Osteoblast (primary cell): ENCODE results near the gene IL22RA1. TPM values are rescaled to one million over a fixed set of nuclear protein-coding genes. Genes with fewer than 3 reads are reported as not detected.
A peak's percentile ranks its signal among the peaks of the same experiment; 100 is the strongest.

Source experiments
- DNase-seq: peaks from one replicate; pipeline ENCODE4 v3.0.0; 2011; ENCODE audit warnings: low spot score, mixed read lengths; ENCODE audit not compliant: insufficient read length; ENCODE audit errors: missing footprints
- H2AFZ ChIP-seq: 2 replicates; pipeline ENCODE4 v1.6.0; 2011; ENCODE audit warnings: mild to moderate bottlenecking, low read length
- H3K27ac ChIP-seq: 2 replicates; pipeline ENCODE4 v1.5.1; 2011; ENCODE audit warnings: mild to moderate bottlenecking, low read depth, low read length, moderate library complexity
- H3K27me3 ChIP-seq: 2 replicates; pipeline ENCODE4 v1.6.0; 2012; ENCODE audit warnings: mild to moderate bottlenecking, control low read depth, inconsistent platforms, low read length, moderate library complexity; ENCODE audit not compliant: insufficient read depth
- H3K36me3 ChIP-seq: 2 replicates; pipeline ENCODE4 v1.5.1; 2011; ENCODE audit warnings: mild to moderate bottlenecking, low read length, control low read depth, moderate library complexity; ENCODE audit not compliant: insufficient read depth
- H3K4me1 ChIP-seq: 2 replicates; pipeline ENCODE4 v1.5.1; 2011; ENCODE audit warnings: mild to moderate bottlenecking, low read length, control low read depth, moderate library complexity; ENCODE audit not compliant: insufficient read depth
- H3K4me2 ChIP-seq: 2 replicates; pipeline ENCODE4 v1.6.0; 2011; ENCODE audit warnings: mild to moderate bottlenecking, low read length; ENCODE audit not compliant: insufficient read depth
- H3K4me3 ChIP-seq: fragments of 200-600 bp; sonication (generic); 3 replicates; pipeline ENCODE4 v1.5.1; 2012; ENCODE audit warnings: mild to moderate bottlenecking, low read length, inconsistent platforms; ENCODE audit not compliant: insufficient read depth
- H3K79me2 ChIP-seq: 2 replicates; pipeline ENCODE4 v1.6.0; 2012; ENCODE audit warnings: mild to moderate bottlenecking, low read length, control low read depth, inconsistent platforms; ENCODE audit not compliant: insufficient read depth
- H3K9me3 ChIP-seq: 2 replicates; pipeline ENCODE4 v1.5.1; 2011; ENCODE audit warnings: low read depth, low read length, control low read depth
- H4K20me1 ChIP-seq: 2 replicates; pipeline ENCODE4 v1.6.0; 2012; ENCODE audit warnings: mild to moderate bottlenecking, low read length, control low read depth; ENCODE audit not compliant: insufficient read depth
- total RNA-seq: library from RNA; depleted of rRNA; stranded (reverse); fragments of >200 nt; gene quantifications from 2 replicates; pipeline ENCODE4 v1.2.3, GENCODE V29; 2012
- TF ChIP-seq, protein P1 (sequence below): IDR thresholded peaks from 2 replicates; pipeline ENCODE4 v1.5.1; 2011; ENCODE audit warnings: mild to moderate bottlenecking, low read depth, low read length, moderate library complexity; ENCODE audit errors: extremely low read depth

Gene IL22RA1
- total RNA-seq, 1 donor, result under 0.01 TPM

DNA sequence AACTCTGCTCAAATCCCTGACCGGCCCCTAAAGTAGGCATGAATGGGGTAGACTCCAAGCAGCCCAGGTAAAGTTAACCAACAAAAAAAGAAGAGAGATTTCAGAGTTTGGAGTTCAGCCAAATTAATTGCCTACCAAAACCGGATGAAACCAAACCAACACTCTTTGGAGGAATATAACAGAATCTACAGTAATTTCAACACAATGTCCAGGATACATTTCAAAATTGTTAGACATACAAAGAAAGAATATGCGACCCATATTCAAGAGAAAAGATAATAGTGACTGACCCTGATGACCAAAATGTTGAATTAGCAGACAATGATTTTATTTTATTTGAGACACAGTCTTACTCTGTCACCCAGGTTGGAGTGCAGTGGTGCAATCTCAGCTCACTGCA is 12.6 kb downstream of the IL22RA1 start:
- Histone ChIP-seq H3K36me3 (no peaks in the 10 kb centered on the region), H3K4me3 (no peak overlapping the region), H3K4me1 (peaks cover 3% of the 10 kb centered on the region), H3K79me2 (no peaks in the 10 kb centered on the region), H3K27me3 (no peaks in the 10 kb centered on the region), H3K9me3 (no peaks in the 10 kb centered on the region), H3K4me2 (no peak overlapping the region), H2AFZ (no peak overlapping the region), H3K27ac (no peak overlapping the region), H4K20me1 (no peaks in the 10 kb centered on the region)
- TF ChIP-seq, protein P1, sequence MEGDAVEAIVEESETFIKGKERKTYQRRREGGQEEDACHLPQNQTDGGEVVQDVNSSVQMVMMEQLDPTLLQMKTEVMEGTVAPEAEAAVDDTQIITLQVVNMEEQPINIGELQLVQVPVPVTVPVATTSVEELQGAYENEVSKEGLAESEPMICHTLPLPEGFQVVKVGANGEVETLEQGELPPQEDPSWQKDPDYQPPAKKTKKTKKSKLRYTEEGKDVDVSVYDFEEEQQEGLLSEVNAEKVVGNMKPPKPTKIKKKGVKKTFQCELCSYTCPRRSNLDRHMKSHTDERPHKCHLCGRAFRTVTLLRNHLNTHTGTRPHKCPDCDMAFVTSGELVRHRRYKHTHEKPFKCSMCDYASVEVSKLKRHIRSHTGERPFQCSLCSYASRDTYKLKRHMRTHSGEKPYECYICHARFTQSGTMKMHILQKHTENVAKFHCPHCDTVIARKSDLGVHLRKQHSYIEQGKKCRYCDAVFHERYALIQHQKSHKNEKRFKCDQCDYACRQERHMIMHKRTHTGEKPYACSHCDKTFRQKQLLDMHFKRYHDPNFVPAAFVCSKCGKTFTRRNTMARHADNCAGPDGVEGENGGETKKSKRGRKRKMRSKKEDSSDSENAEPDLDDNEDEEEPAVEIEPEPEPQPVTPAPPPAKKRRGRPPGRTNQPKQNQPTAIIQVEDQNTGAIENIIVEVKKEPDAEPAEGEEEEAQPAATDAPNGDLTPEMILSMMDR, result no peak
- no peak for DNase-seq

DNA sequence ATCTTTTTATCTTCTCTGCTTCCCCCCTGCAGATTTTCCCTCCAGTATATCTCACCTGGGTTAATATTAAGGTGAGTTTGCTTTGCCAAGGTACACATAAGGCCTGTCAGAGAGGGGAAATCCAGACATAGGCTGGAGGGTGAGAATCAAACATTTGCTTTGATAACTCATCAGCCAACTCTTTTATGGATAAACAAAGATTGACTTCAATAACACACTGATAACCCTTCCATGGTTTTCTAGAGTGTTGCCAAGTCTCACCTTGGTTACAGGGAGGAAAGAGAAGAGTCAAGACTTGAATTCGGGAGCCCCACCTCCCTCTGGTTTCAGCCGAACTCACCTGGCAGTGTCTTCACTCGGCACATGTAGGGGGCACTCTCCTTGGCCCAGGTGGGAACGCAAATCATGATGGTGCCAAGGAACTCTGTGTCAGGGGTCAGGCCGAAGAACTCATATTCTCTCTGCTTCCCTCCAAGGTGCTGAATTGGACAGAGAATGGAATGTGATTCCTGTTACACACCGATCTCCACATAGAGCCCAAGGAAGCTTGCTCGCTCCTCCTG is 15.1 kb downstream of the IL22RA1 start:
- Histone ChIP-seq H2AFZ (no peak overlapping the region), H3K4me3 (no peak overlapping the region), H3K79me2 (no peaks in the 10 kb centered on the region), H4K20me1 (no peaks in the 10 kb centered on the region), H3K9me3 (no peaks in the 10 kb centered on the region), H3K4me2 (no peak overlapping the region), H3K27me3 (no peaks in the 10 kb centered on the region), H3K27ac (no peak overlapping the region), H3K4me1 (peaks cover 3% of the 10 kb centered on the region), H3K36me3 (no peaks in the 10 kb centered on the region)
- TF ChIP-seq, protein P1, result no peak
- DNase-seq, result no peak

DNA sequence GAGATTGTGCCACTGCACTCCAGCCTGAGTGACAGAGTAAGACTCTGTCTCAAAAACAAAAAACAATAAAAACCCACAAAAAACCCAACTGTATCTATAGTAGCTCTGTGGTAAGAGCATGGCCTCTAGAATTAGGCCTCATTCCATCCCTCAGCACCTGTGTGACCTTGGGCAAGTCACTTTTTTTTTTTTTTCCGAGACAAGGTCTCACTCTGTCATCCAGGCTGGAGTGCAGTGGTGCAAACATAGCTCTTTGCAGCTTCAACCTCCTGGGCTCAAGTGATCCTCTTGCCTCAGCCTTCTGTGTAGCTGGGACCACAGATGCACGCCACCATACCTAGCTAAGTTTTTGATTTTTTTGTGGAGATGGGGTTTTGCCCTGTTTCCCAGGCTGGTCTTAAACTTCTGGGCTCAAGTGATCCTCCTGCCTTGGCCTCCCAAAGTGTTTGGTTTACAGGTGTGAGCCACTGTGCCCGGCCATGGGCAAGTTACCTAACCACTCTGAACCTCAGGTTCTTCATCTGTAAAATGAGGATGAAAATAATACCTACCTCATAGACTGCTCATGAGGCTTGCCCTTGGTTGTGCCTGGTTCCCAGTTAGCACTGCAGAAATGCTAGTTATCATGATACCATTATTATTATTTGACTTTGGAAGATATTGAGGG is 15.7 kb downstream of the IL22RA1 start:
- H3K4me3 ChIP-seq, result no peak overlapping the region
- DNase-seq, result no peak
- H3K4me2 ChIP-seq, result no peak overlapping the region

DNA sequence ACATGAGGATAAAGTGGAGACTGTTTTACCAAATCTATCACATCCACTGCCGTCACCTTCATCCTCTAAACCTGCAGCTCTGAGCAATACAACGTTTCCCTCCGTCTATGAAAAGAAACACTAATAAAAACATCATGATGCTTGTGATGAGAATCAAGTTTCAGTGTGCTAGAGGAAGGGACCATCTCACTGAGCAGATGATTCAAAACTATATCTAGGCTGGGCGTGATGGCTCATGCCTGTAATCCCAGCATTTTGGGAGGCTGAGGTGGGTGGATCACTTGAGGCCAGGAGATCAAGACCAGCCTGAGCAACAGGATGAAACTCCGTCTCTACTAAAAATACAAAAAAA is 16.3 kb downstream of the IL22RA1 start:
- Histone ChIP-seq H3K79me2 (no peaks in the 10 kb centered on the region), H3K9me3 (no peaks in the 10 kb centered on the region), H3K36me3 (no peaks in the 10 kb centered on the region), H3K4me3 (no peak overlapping the region), H3K27ac (no peak overlapping the region), H3K4me2 (peak overlapping the region; percentile 1), H3K4me1 (peaks cover 3% of the 10 kb centered on the region), H4K20me1 (no peaks in the 10 kb centered on the region), H2AFZ (peak overlapping the region; percentile 37), H3K27me3 (no peaks in the 10 kb centered on the region)
- no peak for DNase-seq
- TF ChIP-seq, protein P1, result no peak

More for the DNA sequence above, 15.7 kb downstream of the IL22RA1 start:
- H3K4me1 ChIP-seq, result peaks cover 3% of the 10 kb centered on the region
- no peaks in the 10 kb centered on the region for H3K9me3 ChIP-seq
- no peaks in the 10 kb centered on the region for H3K27me3 ChIP-seq
- TF ChIP-seq, protein P1, result no peak
- no peak overlapping the region for H3K27ac ChIP-seq
- H3K79me2 ChIP-seq, result no peaks in the 10 kb centered on the region
- no peaks in the 10 kb centered on the region for H3K36me3 ChIP-seq
- H4K20me1 ChIP-seq, result no peaks in the 10 kb centered on the region
- H2AFZ ChIP-seq, result no peak overlapping the region
